NCI-H187 (cell line): Measurements from ENCODE around the gene CDA.

Experiments used
- DNase-seq, 2 experiments: peaks; one replicate each; lab custom pipeline; 2025; lab: John Stamatoyannopoulos, UW

CDA gene

GRCh38 chr1:20615946-20616846 is 27.3 kb downstream of the CDA start:
- no peak for DNase-seq

GRCh38 chr1:20616847-20617487 is 28.1 kb downstream of the CDA start:
- DNase-seq, result no peak

- DNase-seq, result no peak
Measured at GRCh38 chr1:20618550-20618949, 29.7 kb downstream of the CDA start.

GRCh38 chr1:20619999-20620398 is 31.1 kb downstream of the CDA start:
- DNase-seq, result no peak

- no peak for DNase-seq
Measured at GRCh38 chr1:20621012-20621411, 32.1 kb downstream of the CDA start.

- DNase-seq, result no peak
Measured at GRCh38 chr1:20624709-20625108, 35.8 kb downstream of the CDA start.

GRCh38 chr1:20625176-20626097 is 36.5 kb downstream of the CDA start:
- no peak for DNase-seq

GRCh38 chr1:20626098-20626427 is 37.2 kb downstream of the CDA start:
- DNase-seq, result no peak

- DNase-seq, result no peak
Measured at GRCh38 chr1:20626524-20626923, 37.6 kb downstream of the CDA start.

- no peak for DNase-seq
Measured at GRCh38 chr1:20630729-20631128, 41.8 kb downstream of the CDA start.

GRCh38 chr1:20632386-20632785 is 43.5 kb downstream of the CDA start:
- DNase-seq, result no peak

- DNase-seq, result peak; percentile 21 to 77
Measured at GRCh38 chr1:20633190-20634064, 44.5 kb downstream of the CDA start, which contains the start of gene PINK1. Gene PINK1, plus strand, starts transcription at chr1:20633458. Its CDS starts 91 bp downstream, at chr1:20633549.

GRCh38 chr1:20634065-20634593 is 45.2 kb downstream of the CDA start:
- peak in 1 of 2 experiments; percentile 49 for DNase-seq

- DNase-seq, result peak; percentile 14 to 49
Measured at GRCh38 chr1:20634594-20635084, 45.7 kb downstream of the CDA start.

GRCh38 chr1:20636785-20637347 is 48.0 kb downstream of the CDA start:
- no peak for DNase-seq

GRCh38 chr1:20640183-20640597 is 51.3 kb downstream of the CDA start:
- DNase-seq, result peak; percentile 4 to 29

GRCh38 chr1:20641975-20642374 is 53.1 kb downstream of the CDA start:
- DNase-seq, result no peak

GRCh38 chr1:20643080-20643479 is 54.2 kb downstream of the CDA start:
- no peak for DNase-seq

- DNase-seq, result no peak
Measured at GRCh38 chr1:20644416-20644815, 55.5 kb downstream of the CDA start.

- no peak for DNase-seq
Measured at GRCh38 chr1:20645414-20645813, 56.5 kb downstream of the CDA start.
